IMR-90 (cell line): ENCODE measurements around the gene PEAK1. TPM values are rescaled to one million over a fixed set of nuclear protein-coding genes. Genes with fewer than 3 reads are reported as not detected.

Experiments
- ATAC-seq: fragments of 200-7000 bp; cut with Tn5 transposase; 2 replicates; pipeline ENCODE4 v1.9.1; 2020; ENCODE audit warnings: low read depth, mild to moderate bottlenecking, moderate library complexity
- BruUV-seq: library from RNA; stranded (reverse); fragments of 400-500 nt; replicated peaks from 2 replicates; lab custom pipeline; 2021; lab: Mats Ljungman, UMichigan
- CTCF ChIA-PET: fragments of 300-600 bp; formaldehyde crosslinking; extraction: SDS; loops from one replicate; lab custom pipeline; 2021; ENCODE audit warnings: antibody characterized with exemption; lab: Yijun Ruan, JAX
- POLR2A ChIA-PET: fragments of 300-600 bp; sonication (Branson Sonifier 250); formaldehyde crosslinking; loops from one replicate; lab custom pipeline; 2022; ENCODE audit warnings: antibody characterized with exemption; ENCODE audit not compliant: unreplicated experiment; lab: Charles Lee
- DNase-seq: peaks from one replicate; pipeline ENCODE4 v3.0.0; 2013
- H2AFZ ChIP-seq: replicated peaks from 2 replicates; pipeline ENCODE3; 2013; ENCODE audit warnings: low read length, mild to moderate bottlenecking; ENCODE audit not compliant: poor library complexity
- H2AK5ac ChIP-seq: 2 replicates; pipeline ENCODE4 v1.6.1; 2013; ENCODE audit warnings: low read depth, low read length, inconsistent platforms
- H2AK9ac ChIP-seq: replicated peaks from 2 replicates; pipeline ENCODE3; 2013; ENCODE audit warnings: mild to moderate bottlenecking, low read depth, low read length, moderate library complexity; ENCODE audit not compliant: poor library complexity
- H2BK120ac ChIP-seq: 2 replicates; pipeline ENCODE4 v1.6.1; 2013; ENCODE audit warnings: low read depth, low read length, inconsistent platforms
- H2BK15ac ChIP-seq: 3 replicates; pipeline ENCODE4 v1.6.1; 2013; ENCODE audit warnings: low read depth, low read length, inconsistent platforms
- H2BK20ac ChIP-seq: 2 replicates; pipeline ENCODE4 v1.6.1; 2013; ENCODE audit warnings: low read depth, mild to moderate bottlenecking, inconsistent platforms, low read length, moderate library complexity
- H2BK5ac ChIP-seq: 2 replicates; pipeline ENCODE4 v1.6.1; 2013; ENCODE audit warnings: mild to moderate bottlenecking, low read depth, low read length, inconsistent platforms; ENCODE audit not compliant: poor library complexity, severe bottlenecking
- H3K14ac ChIP-seq: replicated peaks from 2 replicates; pipeline ENCODE4 v1.6.1; 2013; ENCODE audit warnings: low read depth, low read length, inconsistent platforms
- H3K18ac ChIP-seq: 2 replicates; pipeline ENCODE4 v1.6.1; 2013; ENCODE audit warnings: low read depth, low read length, control low read depth
- H3K23ac ChIP-seq: 2 replicates; pipeline ENCODE4 v1.6.1; 2013; ENCODE audit warnings: low read depth, low read length, inconsistent platforms
- H3K27ac ChIP-seq: 2 replicates; pipeline ENCODE4 v1.5.1; 2013; ENCODE audit warnings: mild to moderate bottlenecking, control low read depth, low read length; ENCODE audit not compliant: insufficient read depth
- H3K27me3 ChIP-seq: 2 replicates; pipeline ENCODE4 v1.6.1; 2013; ENCODE audit warnings: low read length; ENCODE audit not compliant: control insufficient read depth, insufficient read depth
- H3K36me3 ChIP-seq: 2 replicates; pipeline ENCODE4 v1.6.1; 2013; ENCODE audit warnings: low read length, mixed read lengths; ENCODE audit not compliant: control insufficient read depth, insufficient read depth
- H3K4ac ChIP-seq: 2 replicates; pipeline ENCODE4 v1.6.1; 2013; ENCODE audit warnings: low read depth, low read length, inconsistent platforms
- H3K4me1 ChIP-seq: 2 replicates; pipeline ENCODE4 v1.6.1; 2013; ENCODE audit warnings: low read length, mixed read lengths; ENCODE audit not compliant: control insufficient read depth, insufficient read depth
- H3K4me2 ChIP-seq: 2 replicates; pipeline ENCODE4 v1.6.1; 2013; ENCODE audit warnings: low read depth, mild to moderate bottlenecking, control low read depth, low read length, moderate library complexity
- H3K4me3 ChIP-seq: 2 replicates; pipeline ENCODE4 v1.5.1; 2013; ENCODE audit warnings: low read depth, mild to moderate bottlenecking, control low read depth, low read length, moderate library complexity; ENCODE audit not compliant: insufficient read depth
- H3K56ac ChIP-seq: 2 replicates; pipeline ENCODE4 v1.6.1; 2013; ENCODE audit warnings: low read length, inconsistent platforms; ENCODE audit not compliant: insufficient read depth; ENCODE audit errors: extremely low read depth
- H3K79me1 ChIP-seq, 2 experiments: 2 replicates each; pipeline ENCODE4 v1.6.1; 2013; ENCODE audit warnings: low read length in 2 of 2, inconsistent platforms in 1 of 2, low read depth in 1 of 2
- H3K9ac ChIP-seq: 2 replicates; pipeline ENCODE4 v1.6.1; 2013; ENCODE audit warnings: low read depth, low read length, control low read depth
- H3K9me1 ChIP-seq: 2 replicates; pipeline ENCODE4 v1.6.1; 2013; ENCODE audit warnings: low read length, inconsistent platforms; ENCODE audit not compliant: insufficient read depth
- H3K9me3 ChIP-seq: 2 replicates; pipeline ENCODE4 v1.6.1; 2013; ENCODE audit warnings: low read length; ENCODE audit not compliant: control insufficient read depth, insufficient read depth
- H4K20me1 ChIP-seq: 2 replicates; pipeline ENCODE4 v1.6.1; 2013; ENCODE audit warnings: low read length, inconsistent platforms; ENCODE audit not compliant: insufficient read depth
- H4K5ac ChIP-seq: 2 replicates; pipeline ENCODE4 v1.6.1; 2013; ENCODE audit warnings: mild to moderate bottlenecking, low read depth, low read length, control low read depth
- H4K8ac ChIP-seq, 2 experiments: 2 replicates each; pipeline ENCODE4 v1.6.1; 2013; ENCODE audit warnings: low read depth in 2 of 2, low read length in 2 of 2, control low read depth in 1 of 2, inconsistent platforms in 1 of 2
- H4K91ac ChIP-seq: 2 replicates; pipeline ENCODE4 v1.6.1; 2013; ENCODE audit warnings: low read depth, low read length, inconsistent platforms; ENCODE audit not compliant: insufficient read depth
- CEBPB ChIP-seq: IDR thresholded peaks from 2 replicates; pipeline ENCODE4 v1.6.1; 2012; ENCODE audit warnings: low read depth, low read length, improper control_type of control experiment
- MAZ ChIP-seq: IDR thresholded peaks from 2 replicates; pipeline ENCODE4 v1.6.1; 2012; ENCODE audit warnings: low read depth, mild to moderate bottlenecking, low read length, improper control_type of control experiment, moderate library complexity, borderline replicate concordance
- WGBS, 2 experiments: methylation state at CpG; one replicate each; pipeline versions ENCODE4 v1.1.5 to v1.1.7; 2013; ENCODE audit warnings: missing lambda C conversion rate in 2 of 2; ENCODE audit not compliant: insufficient read length in 1 of 2; ENCODE audit errors: extremely low coverage in 2 of 2; 5-methylcytosine and 5-hydroxymethylcytosine counted together
- dilution Hi-C: fragments of 300-500 bp; cut with HindIII; formaldehyde crosslinking; loops from one replicate; pipeline ENCODE4 v1.14.3; 2018; ENCODE audit warnings: low sequenced_read_pairs; ENCODE audit not compliant: unreplicated experiment
- in situ Hi-C: fragments of 300-500 bp; cut with MboI; formaldehyde crosslinking; loops from 3 replicates; pipeline ENCODE4 v1.14.3; 2019; ENCODE audit warnings: low sequenced_read_pairs, inconsistent platforms, mixed read lengths
- intact Hi-C: fragments of 100-400 bp; cut with micrococcal nuclease; formaldehyde crosslinking; loops from 2 replicates; pipeline ENCODE4 v1.10.0; 2022
- polyA plus RNA-seq, 3 experiments: library from polyadenylated mRNA; depleted of rRNA; stranded (reverse); fragments of >200 nt; gene quantifications; 2 replicates each; pipeline ENCODE4 v1.2.3, GENCODE V29; 2012; ENCODE audit warnings: low replicate concordance in 1 of 3
- total RNA-seq: library from RNA; depleted of rRNA; stranded (reverse); fragments of >200 nt; gene quantifications from 2 replicates; pipeline ENCODE4 v1.2.3, GENCODE V29; 2012
- TF ChIP-seq, protein P1 (sequence below): fragments of 150-350 bp; IDR thresholded peaks from 2 replicates; pipeline ENCODE4 v1.6.1; 2016; ENCODE audit warnings: low read depth, mild to moderate bottlenecking, low read length, moderate library complexity, borderline replicate concordance

PEAK1 gene
- total and polyA plus RNA-seq, 2 of the 4 experiments (the other 2 are of a cell fraction), result 21.5 to 43.9 TPM

GRCh38 chr15:77411619-77411976 is 8.3 kb downstream of the PEAK1 start:
- Histone ChIP-seq H3K4me2 (no peak overlapping the region), H3K9me3 (peaks cover 1% of the 10 kb centered on the region; the same call in 1 of the 2 replicates), H3K27ac (no peak overlapping the region), H4K91ac (no peak overlapping the region), H2AK5ac (no peak overlapping the region), H3K4me3 (no peak overlapping the region), H2BK5ac (no peak overlapping the region), H2BK20ac (no peak overlapping the region), H3K9me1 (peaks cover 11% of the 10 kb centered on the region), H3K23ac (no peak overlapping the region), H3K79me1 (peaks cover 13 to 82% of the 10 kb centered on the region in 2 experiments; a peak in 3 of 4 replicates), H3K56ac (no peak overlapping the region), H4K5ac (no peak overlapping the region), H2AK9ac (no peak overlapping the region), H4K20me1 (peaks cover 92% of the 10 kb centered on the region), H2AFZ (no peak overlapping the region), H3K14ac (no peak overlapping the region), H3K4me1 (peaks cover 7% of the 10 kb centered on the region), H3K4ac (no peak overlapping the region), H2BK15ac (no peak overlapping the region), H3K18ac (no peak overlapping the region), H2BK120ac (no peak overlapping the region), H3K9ac (no peak overlapping the region), H3K27me3 (no peaks in the 10 kb centered on the region), H4K8ac (no peak overlapping the region), H3K36me3 (0 out of 2 replicates have a peak, but pooled peaks cover 2% of the 10 kb centered on the region)
- ChIA-PET CTCF (interaction anchor here (1.1 kb wide), 1 partner anchor 85 kb away, joined by 3 read pairs; no protein-coding TSS in a partner anchor), POLR2A (no interaction called here)
- WGBS, 2 experiments, result 100% methylated on average over 2 of the region's 3 CpGs; no CpG with 5 or more reads in 1 of the 2 experiments
- in situ Hi-C loops (no loop called here), dilution Hi-C loops (no loop called here), intact Hi-C loops (no loop called here)
- BruUV-seq, result no TSS peak
- TF ChIP-seq MAZ, result no peak
- no peak for TF ChIP-seq CEBPB
- TF ChIP-seq, protein P1, sequence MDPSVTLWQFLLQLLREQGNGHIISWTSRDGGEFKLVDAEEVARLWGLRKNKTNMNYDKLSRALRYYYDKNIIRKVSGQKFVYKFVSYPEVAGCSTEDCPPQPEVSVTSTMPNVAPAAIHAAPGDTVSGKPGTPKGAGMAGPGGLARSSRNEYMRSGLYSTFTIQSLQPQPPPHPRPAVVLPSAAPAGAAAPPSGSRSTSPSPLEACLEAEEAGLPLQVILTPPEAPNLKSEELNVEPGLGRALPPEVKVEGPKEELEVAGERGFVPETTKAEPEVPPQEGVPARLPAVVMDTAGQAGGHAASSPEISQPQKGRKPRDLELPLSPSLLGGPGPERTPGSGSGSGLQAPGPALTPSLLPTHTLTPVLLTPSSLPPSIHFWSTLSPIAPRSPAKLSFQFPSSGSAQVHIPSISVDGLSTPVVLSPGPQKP, result no peak
- DNase-seq (no peak), ATAC-seq (no peak)
